CD4-positive, CD25-positive, alpha-beta regulatory T cell (primary cell): ENCODE data around the gene SPINK8. TPM values are rescaled to one million over a fixed set of nuclear protein-coding genes. Genes with fewer than 3 reads are reported as not detected.

Source experiments
- ATAC-seq, 2 donors: fragments of 150-1000 bp; cut with Tn5 transposase; one replicate each; pipeline ENCODE4 v1.10.0; 2021; ENCODE audit warnings: low read depth in 2 of 2, moderate number of reproducible peaks in 2 of 2, moderate library complexity in 1 of 2
- DNase-seq, 3 donors: peaks; one replicate each; pipeline versions ENCODE4 v3.0.0 to v3.0.0-alpha.2; 2012 to 2022; ENCODE audit warnings: mixed read lengths in 1 of 3
- H3K27ac ChIP-seq: one replicate; pipeline ENCODE4 v1.7.0; 2013; ENCODE audit warnings: mild to moderate bottlenecking, low read length; ENCODE audit not compliant: insufficient read depth, poor library complexity, severe bottlenecking
- H3K27me3 ChIP-seq: one replicate; pipeline ENCODE4 v1.7.0; 2013; ENCODE audit warnings: low read length; ENCODE audit not compliant: control insufficient read depth, insufficient read depth
- H3K36me3 ChIP-seq: one replicate; pipeline ENCODE4 v1.7.0; 2013; ENCODE audit warnings: mild to moderate bottlenecking, low read length, moderate library complexity; ENCODE audit not compliant: control insufficient read depth, insufficient read depth
- H3K4me1 ChIP-seq: 2 replicates; pipeline ENCODE4 v1.7.0; 2013; ENCODE audit warnings: mild to moderate bottlenecking, low read length; ENCODE audit not compliant: insufficient read depth, control insufficient read depth, poor library complexity, severe bottlenecking
- H3K4me3 ChIP-seq: one replicate; pipeline ENCODE4 v1.7.0; 2013; ENCODE audit warnings: low read depth, mild to moderate bottlenecking, low read length, moderate library complexity
- H3K9me3 ChIP-seq, 2 experiments: 1 replicate in 1 of 2; 2 replicates in 1 of 2; pipeline ENCODE4 v1.7.0; 2013; ENCODE audit warnings: low read length in 2 of 2, mild to moderate bottlenecking in 1 of 2, moderate library complexity in 1 of 2; ENCODE audit not compliant: control insufficient read depth in 2 of 2
- H3K27ac Mint-ChIP-seq, 3 donors: one replicate each; pipeline ENCODE4 v1.8.0; 2020 to 2022; ENCODE audit warnings: mild to moderate bottlenecking in 3 of 3, mixed read lengths in 3 of 3, moderate library complexity in 2 of 3
- H3K27me3 Mint-ChIP-seq: one replicate; pipeline ENCODE4 v1.8.0; 2022; ENCODE audit warnings: mild to moderate bottlenecking, mixed read lengths
- H3K36me3 Mint-ChIP-seq: one replicate; pipeline ENCODE4 v1.8.0; 2020; ENCODE audit warnings: mixed read lengths
- H3K4me1 Mint-ChIP-seq, 4 donors: one replicate each; pipeline ENCODE4 v1.8.0; 2020 to 2022; ENCODE audit warnings: mixed read lengths in 4 of 4, mild to moderate bottlenecking in 1 of 4
- H3K4me3 Mint-ChIP-seq, 4 donors: one replicate each; pipeline ENCODE4 v1.8.0; 2020 to 2022; ENCODE audit warnings: mild to moderate bottlenecking in 4 of 4, mixed read lengths in 4 of 4, moderate library complexity in 3 of 4
- H3K9me3 Mint-ChIP-seq, 7 donors: one replicate each; pipeline ENCODE4 v1.8.0; 2020 to 2022; ENCODE audit warnings: mixed read lengths in 7 of 7, mild to moderate bottlenecking in 3 of 7, moderate library complexity in 2 of 7
- polyA plus RNA-seq, 4 donors: library from polyadenylated mRNA; unstranded; fragments of 300-500 nt; fragmentation: Illumina TruSeq; gene quantifications; one replicate each; pipeline ENCODE4 v1.2.3, GENCODE V29; 2021
- total RNA-seq: library from RNA; stranded (reverse); gene quantifications from one replicate; pipeline ENCODE4 v1.2.3, GENCODE V29; 2022

SPINK8 gene
- total and polyA plus RNA-seq, 5 donors from 2014 or later = not detected

DNA sequence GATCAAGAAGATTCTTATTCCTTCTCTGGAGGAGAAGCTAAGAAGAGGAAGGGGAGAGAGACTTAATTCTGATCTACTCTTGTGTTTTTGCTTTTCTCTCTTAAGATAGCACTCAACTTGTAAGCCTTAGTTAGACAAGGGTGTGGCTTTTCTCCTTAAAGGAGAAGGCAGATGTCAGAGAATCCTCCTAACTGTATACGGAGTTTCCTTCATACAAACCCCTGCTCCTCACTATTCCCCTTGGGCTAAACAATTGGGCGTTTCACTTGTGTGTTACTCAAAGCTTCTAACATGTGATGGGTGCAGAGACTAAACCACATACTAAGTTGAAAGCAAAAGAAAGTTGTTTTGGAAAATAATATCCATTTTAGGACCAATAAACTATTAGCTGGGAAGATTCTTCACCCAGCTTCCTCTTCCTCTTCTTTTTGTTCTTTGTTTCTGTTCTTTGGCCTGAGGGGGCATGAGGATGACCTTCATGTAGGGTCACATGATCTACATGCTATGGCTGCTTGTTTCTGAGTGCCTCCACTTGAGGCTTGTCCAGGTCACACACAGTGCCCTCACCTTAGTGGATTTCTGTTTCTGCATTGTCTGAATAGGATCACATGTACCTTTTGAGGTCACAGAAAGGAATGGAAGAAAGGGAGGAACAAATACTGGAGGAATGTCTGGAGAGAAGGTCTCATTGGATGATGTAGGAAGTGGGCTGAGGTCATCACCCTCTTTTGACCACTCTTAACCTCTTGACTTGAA, 14.6 kb downstream of the SPINK8 start:
- no peaks in the 10 kb centered on the region for H3K4me1 ChIP-seq
- Mint-ChIP-seq H3K4me3 (no peak overlapping the region), H3K27ac (no peak overlapping the region), H3K4me1 (peaks cover 0 to 5% (median 0%) of the 10 kb centered on the region in 4 donors), H3K9me3 (peaks cover 0 to 27% (median 7%) of the 10 kb centered on the region in 7 donors), H3K27me3 (peaks cover 35% of the 10 kb centered on the region), H3K36me3 (no peaks in the 10 kb centered on the region)
- no peak overlapping the region for H3K27ac ChIP-seq
- ATAC-seq = no peak
- DNase-seq = no peak
- peaks cover 19 to 22% of the 10 kb centered on the region in 2 experiments for H3K9me3 ChIP-seq
- no peaks in the 10 kb centered on the region for H3K36me3 ChIP-seq
- no peak overlapping the region for H3K4me3 ChIP-seq
- H3K27me3 ChIP-seq = peaks cover 13% of the 10 kb centered on the region

DNA sequence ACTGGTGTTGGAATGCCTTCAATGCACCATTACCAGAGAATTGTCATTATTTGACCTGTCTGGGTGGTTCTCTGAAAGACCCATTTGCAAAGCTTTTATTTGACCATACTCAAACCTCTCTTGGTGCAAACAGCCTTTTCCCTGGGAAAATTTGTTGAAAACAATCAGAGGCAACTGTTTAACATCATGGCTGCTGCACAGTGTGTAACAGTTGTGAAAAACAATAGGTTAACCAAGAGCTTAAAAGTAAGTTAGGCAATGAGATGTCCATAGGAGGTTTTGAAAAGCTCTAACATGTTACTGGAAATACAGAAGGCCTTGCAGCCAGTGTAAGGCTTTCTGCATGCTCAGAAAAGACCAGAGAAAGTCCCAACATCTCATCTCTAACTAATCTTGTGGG, 18.9 kb downstream of the SPINK8 start:
- no peak for ATAC-seq
- peaks cover 7 to 32% (median 12%) of the 10 kb centered on the region in 7 donors for H3K9me3 Mint-ChIP-seq
- peaks cover 48% of the 10 kb centered on the region for H3K27me3 Mint-ChIP-seq
- no peak overlapping the region for H3K27ac Mint-ChIP-seq
- Histone ChIP-seq H3K4me1 (no peaks in the 10 kb centered on the region), H3K9me3 (peaks cover 19 to 22% of the 10 kb centered on the region in 2 experiments), H3K27ac (no peak overlapping the region), H3K4me3 (no peak overlapping the region), H3K36me3 (no peaks in the 10 kb centered on the region), H3K27me3 (peaks cover 20% of the 10 kb centered on the region)
- H3K4me1 Mint-ChIP-seq = no peaks in the 10 kb centered on the region
- no peak overlapping the region for H3K4me3 Mint-ChIP-seq
- DNase-seq = no peak
- no peaks in the 10 kb centered on the region for H3K36me3 Mint-ChIP-seq

DNA sequence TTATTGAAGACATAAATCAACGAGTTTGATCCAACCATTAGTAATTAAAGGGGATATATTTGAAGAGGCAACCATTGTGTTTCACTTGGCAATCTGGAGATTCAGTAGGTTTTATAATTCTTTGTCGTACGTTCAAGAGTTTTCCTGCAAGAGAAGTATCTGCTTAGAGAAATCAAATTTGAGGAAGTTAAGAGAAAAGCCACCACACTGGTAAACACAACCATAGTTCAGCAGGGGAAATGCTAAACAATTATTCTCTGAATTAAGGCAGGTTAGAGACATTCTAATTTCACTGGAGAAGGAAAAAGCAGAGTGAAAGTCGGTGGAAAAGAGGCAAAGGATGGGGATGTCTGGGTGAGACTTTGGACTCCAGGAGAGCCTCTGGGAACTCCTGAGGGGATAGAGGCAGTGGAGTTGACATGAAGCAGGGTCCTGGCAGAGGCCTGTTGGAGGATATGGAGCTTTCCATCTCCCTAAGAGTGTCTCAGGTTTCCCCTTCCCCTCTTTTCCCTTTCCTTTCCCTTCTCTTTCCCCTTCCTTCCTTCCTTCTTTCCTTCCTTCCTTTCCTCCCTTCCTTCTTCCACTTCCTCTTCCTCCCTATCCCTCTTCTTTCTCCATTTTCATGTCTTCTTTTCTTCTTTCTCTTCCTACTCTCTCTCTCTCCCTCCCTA, 26.5 kb downstream of the SPINK8 start:
- Histone ChIP-seq H3K4me1 (peaks cover 2% of the 10 kb centered on the region), H3K9me3 (no peaks in the 10 kb centered on the region), H3K27me3 (peaks cover 22% of the 10 kb centered on the region), H3K4me3 (no peak overlapping the region), H3K27ac (no peak overlapping the region), H3K36me3 (no peaks in the 10 kb centered on the region)
- peaks cover 0 to 4% (median 0%) of the 10 kb centered on the region in 7 donors for H3K9me3 Mint-ChIP-seq
- ATAC-seq (no peak), DNase-seq (no peak)
- peaks cover 47% of the 10 kb centered on the region for H3K27me3 Mint-ChIP-seq
- H3K36me3 Mint-ChIP-seq = no peaks in the 10 kb centered on the region
- no peak overlapping the region for H3K4me3 Mint-ChIP-seq
- peaks cover 0 to 11% (median 4%) of the 10 kb centered on the region in 4 donors for H3K4me1 Mint-ChIP-seq
- no peak overlapping the region for H3K27ac Mint-ChIP-seq

DNA sequence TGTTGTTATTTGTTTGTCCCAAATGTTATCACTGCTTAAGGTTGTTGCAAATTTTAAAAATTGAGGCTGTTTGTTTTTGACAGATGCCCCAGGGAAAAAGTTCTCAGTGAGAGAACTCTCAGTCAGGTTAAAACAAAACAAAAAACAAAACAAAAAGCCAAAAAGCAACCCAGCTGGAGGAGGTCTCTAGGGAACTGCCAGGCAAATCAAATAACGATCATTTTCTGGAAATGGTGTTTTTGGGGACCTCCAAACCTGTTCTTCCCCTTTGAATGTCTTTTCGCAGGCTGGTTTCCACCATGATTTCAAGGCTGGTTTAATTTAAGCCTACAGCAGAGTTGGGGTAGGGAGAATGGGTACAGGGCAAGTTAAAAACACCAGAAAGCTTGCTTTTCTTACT, 27.2 kb downstream of the SPINK8 start:
- ATAC-seq = no peak

DNA sequence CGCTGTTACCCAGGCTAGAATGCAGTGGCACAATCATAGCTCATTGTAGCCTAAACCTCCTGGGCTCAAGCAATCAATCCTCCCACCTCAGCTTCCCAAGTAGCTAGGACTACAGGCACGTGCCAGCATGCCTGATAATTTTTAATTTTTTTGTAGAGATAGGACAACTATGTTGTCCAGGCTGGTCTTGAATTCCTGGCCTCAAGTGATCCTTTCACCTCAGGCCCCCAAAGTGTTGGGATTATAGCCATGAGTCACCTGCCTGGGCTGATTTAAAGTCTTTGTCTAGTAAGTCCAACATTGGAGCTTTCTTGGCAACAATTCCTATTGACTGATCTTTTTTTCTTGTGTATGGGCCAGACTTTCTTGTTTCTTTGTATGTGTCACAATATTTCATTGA, 28.1 kb downstream of the SPINK8 start:
- Histone ChIP-seq H3K4me3 (no peak overlapping the region), H3K9me3 (no peaks in the 10 kb centered on the region), H3K4me1 (peaks cover 10% of the 10 kb centered on the region), H3K36me3 (no peaks in the 10 kb centered on the region), H3K27me3 (peaks cover 17% of the 10 kb centered on the region), H3K27ac (no peak overlapping the region)
- Mint-ChIP-seq H3K4me3 (peak overlapping the region in 2 of 4 donors; percentile 46 to 54), H3K36me3 (no peaks in the 10 kb centered on the region), H3K27ac (peak overlapping the region in 1 of 3 donors; percentile 40), H3K9me3 (peaks cover 0 to 3% (median 0%) of the 10 kb centered on the region in 7 donors), H3K4me1 (peaks cover 2 to 21% (median 8%) of the 10 kb centered on the region in 4 donors), H3K27me3 (peaks cover 32% of the 10 kb centered on the region)
- DNase-seq (no peak), ATAC-seq (no peak)

More for the DNA sequence above, 27.2 kb downstream of the SPINK8 start:
- Mint-ChIP-seq H3K9me3 (peaks cover 0 to 4% (median 0%) of the 10 kb centered on the region in 7 donors), H3K4me1 (peaks cover 0 to 16% (median 7%) of the 10 kb centered on the region in 4 donors), H3K27me3 (peaks cover 40% of the 10 kb centered on the region), H3K36me3 (no peaks in the 10 kb centered on the region), H3K4me3 (no peak overlapping the region), H3K27ac (peak overlapping the region in 1 of 3 donors; percentile 40)
- Histone ChIP-seq H3K27me3 (peaks cover 19% of the 10 kb centered on the region), H3K4me1 (peaks cover 8% of the 10 kb centered on the region), H3K4me3 (no peak overlapping the region), H3K9me3 (no peaks in the 10 kb centered on the region), H3K27ac (no peak overlapping the region), H3K36me3 (no peaks in the 10 kb centered on the region)
- no peak for DNase-seq

DNA sequence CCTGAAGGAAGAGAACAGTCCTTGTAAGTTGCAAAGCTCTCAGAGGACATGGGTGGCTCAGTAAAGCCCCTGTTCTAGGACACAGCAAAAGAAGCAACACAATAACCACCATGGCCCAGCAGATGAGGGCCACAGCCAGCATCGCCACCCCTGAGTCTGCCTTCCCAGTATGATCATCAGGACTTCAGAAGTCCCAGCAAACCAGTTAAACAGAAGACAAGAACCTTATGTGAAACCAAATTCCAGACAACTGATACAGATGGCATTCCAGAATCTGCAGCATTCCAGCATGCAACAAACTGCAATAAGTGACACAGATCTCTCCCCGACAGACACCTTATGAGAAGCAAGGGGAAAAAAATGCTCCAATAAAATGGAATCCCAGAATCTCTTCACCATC, 30.4 kb downstream of the SPINK8 start:
- DNase-seq (no peak), ATAC-seq (no peak)
- Histone ChIP-seq H3K4me1 (peaks cover 23% of the 10 kb centered on the region), H3K4me3 (no peak overlapping the region), H3K27ac (no peak overlapping the region), H3K9me3 (no peaks in the 10 kb centered on the region), H3K36me3 (peaks cover 4% of the 10 kb centered on the region), H3K27me3 (peaks cover 3% of the 10 kb centered on the region)
- Mint-ChIP-seq H3K4me3 (peak overlapping the region; percentile 82 to 94 (median 87)), H3K4me1 (peaks cover 7 to 40% (median 20%) of the 10 kb centered on the region in 4 donors), H3K27ac (peak overlapping the region in 1 of 3 donors; percentile 91), H3K27me3 (peaks cover 18% of the 10 kb centered on the region), H3K36me3 (no peaks in the 10 kb centered on the region), H3K9me3 (peaks cover 0 to 3% (median 0%) of the 10 kb centered on the region in 7 donors)

DNA sequence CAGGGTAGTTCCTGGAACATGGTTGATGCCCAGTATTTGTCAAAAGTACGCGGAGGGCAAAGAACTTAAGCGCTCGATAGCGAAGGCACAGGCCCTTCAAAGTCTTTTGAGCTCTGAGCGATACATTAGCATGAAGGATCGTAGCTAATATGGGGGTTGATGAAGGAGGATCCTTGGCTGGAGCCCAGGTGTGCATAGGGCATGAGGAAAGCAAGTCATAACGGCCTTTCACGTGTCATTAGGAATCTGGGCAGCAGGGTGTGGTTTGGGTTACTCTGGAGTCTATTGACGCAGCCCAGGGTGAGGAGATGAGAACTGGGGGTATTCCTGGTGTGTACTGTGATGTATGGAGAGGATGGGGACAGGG, 31.7 kb downstream of the SPINK8 start:
- Histone ChIP-seq H3K36me3 (peaks cover 12% of the 10 kb centered on the region), H3K4me3 (peak overlapping the region; percentile 82), H3K4me1 (peaks cover 23% of the 10 kb centered on the region), H3K27ac (peak overlapping the region; percentile 85), H3K27me3 (peaks cover 3% of the 10 kb centered on the region), H3K9me3 (no peaks in the 10 kb centered on the region)
- H3K27me3 Mint-ChIP-seq = peaks cover 9% of the 10 kb centered on the region
- H3K9me3 Mint-ChIP-seq = peaks cover 0 to 3% (median 0%) of the 10 kb centered on the region in 7 donors
- DNase-seq (no peak), ATAC-seq (peak; percentile 2 to 9)
- H3K4me3 Mint-ChIP-seq = peak overlapping the region; percentile 83 to 98 (median 92)
- H3K36me3 Mint-ChIP-seq = peaks cover 11% of the 10 kb centered on the region
- H3K4me1 Mint-ChIP-seq = peaks cover 7 to 49% (median 23%) of the 10 kb centered on the region in 4 donors
- peak overlapping the region; percentile 91 to 96 (median 94) for H3K27ac Mint-ChIP-seq
